H9 (cell line): ENCODE measurements around the gene C19orf47. TPM values are rescaled to one million over a fixed set of nuclear protein-coding genes. Genes with fewer than 3 reads are reported as not detected.

Source experiments
- DNase-seq: peaks from one replicate; pipeline ENCODE4 v3.0.0-alpha.2; 2017
- H2AFZ ChIP-seq: one replicate; pipeline ENCODE4 v1.6.1; 2013; ENCODE audit warnings: mild to moderate bottlenecking, low read length, control low read depth, moderate library complexity
- H2AK5ac ChIP-seq: 2 replicates; pipeline ENCODE4 v1.6.1; 2013; ENCODE audit warnings: low read length, control low read depth, mixed read lengths; ENCODE audit not compliant: insufficient read length
- H2BK120ac ChIP-seq: one replicate; pipeline ENCODE4 v1.6.1; 2013; ENCODE audit warnings: low read depth, mild to moderate bottlenecking, low read length, control low read depth, inconsistent platforms; ENCODE audit not compliant: poor library complexity, severe bottlenecking
- H2BK12ac ChIP-seq: 2 replicates; pipeline ENCODE4 v1.6.1; 2013; ENCODE audit warnings: low read length, control low read depth, mixed read lengths, low read depth; ENCODE audit not compliant: insufficient read length
- H2BK15ac ChIP-seq: 2 replicates; pipeline ENCODE4 v1.6.1; 2013; ENCODE audit warnings: low read depth, low read length, control low read depth
- H2BK20ac ChIP-seq: one replicate; pipeline ENCODE4 v1.6.1; 2013; ENCODE audit warnings: low read depth, mild to moderate bottlenecking, low read length, control low read depth, inconsistent platforms; ENCODE audit not compliant: poor library complexity, severe bottlenecking
- H2BK5ac ChIP-seq: 2 replicates; pipeline ENCODE4 v1.6.1; 2013; ENCODE audit warnings: low read length, control low read depth, mixed read lengths; ENCODE audit not compliant: insufficient read length
- H3K14ac ChIP-seq: 2 replicates; pipeline ENCODE4 v1.6.1; 2013; ENCODE audit warnings: low read length, control low read depth; ENCODE audit not compliant: insufficient read depth
- H3K18ac ChIP-seq: 2 replicates; pipeline ENCODE4 v1.6.1; 2013; ENCODE audit warnings: low read depth, mild to moderate bottlenecking, mixed read lengths, low read length, control low read depth; ENCODE audit not compliant: insufficient read length
- H3K23ac ChIP-seq: 2 replicates; pipeline ENCODE4 v1.6.1; 2013; ENCODE audit warnings: low read length, control low read depth, mixed read lengths, low read depth; ENCODE audit not compliant: insufficient read length
- H3K23me2 ChIP-seq: 2 replicates; pipeline ENCODE4 v1.6.1; 2013; ENCODE audit warnings: low read depth, mild to moderate bottlenecking, mixed read lengths, low read length, control low read depth; ENCODE audit not compliant: insufficient read length, poor library complexity, severe bottlenecking
- H3K27ac ChIP-seq: 2 replicates; pipeline ENCODE4 v1.5.1; 2013; ENCODE audit warnings: low read length, control low read depth, mixed read lengths, low read depth; ENCODE audit not compliant: insufficient read length
- H3K27me3 ChIP-seq: 2 replicates; pipeline ENCODE4 v1.6.1; 2013; ENCODE audit warnings: low read length, control low read depth, inconsistent platforms; ENCODE audit not compliant: insufficient read depth
- H3K4ac ChIP-seq: 2 replicates; pipeline ENCODE4 v1.6.1; 2013; ENCODE audit warnings: low read depth, mild to moderate bottlenecking, control low read depth, inconsistent platforms, low read length, moderate library complexity
- H3K4me1 ChIP-seq: 2 replicates; pipeline ENCODE4 v1.6.1; 2013; ENCODE audit warnings: low read length, control low read depth, inconsistent platforms; ENCODE audit not compliant: insufficient read depth
- H3K4me2 ChIP-seq: 2 replicates; pipeline ENCODE4 v1.6.1; 2013; ENCODE audit warnings: low read length, control low read depth, mixed read lengths; ENCODE audit not compliant: insufficient read length, insufficient read depth
- H3K56ac ChIP-seq: 2 replicates; pipeline ENCODE4 v1.6.1; 2013; ENCODE audit warnings: low read depth, mild to moderate bottlenecking, mixed read lengths, low read length, control low read depth; ENCODE audit not compliant: insufficient read length
- H3K79me1 ChIP-seq: 2 replicates; pipeline ENCODE4 v1.6.1; 2013; ENCODE audit warnings: low read depth, mild to moderate bottlenecking, moderate library complexity, low read length, control low read depth, inconsistent platforms; ENCODE audit not compliant: insufficient read depth, poor library complexity, severe bottlenecking
- H3K79me2 ChIP-seq: 2 replicates; pipeline ENCODE4 v1.6.1; 2013; ENCODE audit warnings: low read length, control low read depth, inconsistent platforms; ENCODE audit not compliant: insufficient read depth
- H3K9ac ChIP-seq: 2 replicates; pipeline ENCODE4 v1.6.1; 2013; ENCODE audit warnings: low read length, control low read depth, mixed read lengths; ENCODE audit not compliant: insufficient read length; ENCODE audit errors: extremely low read depth
- H3K9me3 ChIP-seq: one replicate; pipeline ENCODE4 v1.6.1; 2013; ENCODE audit warnings: low read depth, low read length, inconsistent platforms; ENCODE audit not compliant: control insufficient read depth
- H3T11ph ChIP-seq: one replicate; pipeline ENCODE4 v1.6.1; 2013; ENCODE audit warnings: mild to moderate bottlenecking, low read length, control low read depth, inconsistent platforms
- H4K20me1 ChIP-seq: one replicate; pipeline ENCODE4 v1.6.1; 2013; ENCODE audit not compliant: control insufficient read depth, insufficient read length, insufficient read depth
- H4K5ac ChIP-seq: 2 replicates; pipeline ENCODE4 v1.6.1; 2013; ENCODE audit warnings: low read depth, mild to moderate bottlenecking, mixed read lengths, low read length, control low read depth; ENCODE audit not compliant: insufficient read length
- H4K8ac ChIP-seq: replicated peaks from 2 replicates; pipeline ENCODE4 v1.6.1; 2013; ENCODE audit warnings: low read length, control low read depth, mixed read lengths, low read depth; ENCODE audit not compliant: insufficient read length
- H4K91ac ChIP-seq: 2 replicates; pipeline ENCODE4 v1.6.1; 2013; ENCODE audit warnings: low read depth, mild to moderate bottlenecking, moderate library complexity, mixed read lengths, low read length, control low read depth; ENCODE audit not compliant: insufficient read length
- H3K27ac Mint-ChIP-seq, 3 experiments: 2 replicates in 2 of 3; 3 replicates in 1 of 3; pipeline ENCODE4 v1.8.0; 2020 to 2021; ENCODE audit warnings: mixed read lengths in 3 of 3, mild to moderate bottlenecking in 1 of 3, moderate library complexity in 1 of 3
- H3K27me3 Mint-ChIP-seq: 2 replicates; pipeline ENCODE4 v1.8.0; 2021; ENCODE audit warnings: low read depth, mild to moderate bottlenecking, moderate library complexity, mixed read lengths
- H3K36me3 Mint-ChIP-seq, 3 experiments: 2 replicates in 2 of 3; 3 replicates in 1 of 3; pipeline ENCODE4 v1.8.0; 2020 to 2021; ENCODE audit warnings: low read depth in 3 of 3, mixed read lengths in 3 of 3; ENCODE audit not compliant: insufficient read depth in 1 of 3
- H3K4me1 Mint-ChIP-seq, 2 experiments: 2 replicates each; pipeline ENCODE4 v1.8.0; 2020; ENCODE audit warnings: mixed read lengths in 2 of 2
- H3K4me3 Mint-ChIP-seq, 2 experiments: 2 replicates in 1 of 2; 3 replicates in 1 of 2; pipeline ENCODE4 v1.8.0; 2020 to 2021; ENCODE audit warnings: mild to moderate bottlenecking in 2 of 2, mixed read lengths in 2 of 2, moderate library complexity in 1 of 2
- H3K9me3 Mint-ChIP-seq, 2 experiments: 2 replicates in 1 of 2; 3 replicates in 1 of 2; pipeline ENCODE4 v1.8.0; 2020; ENCODE audit warnings: mild to moderate bottlenecking in 2 of 2, mixed read lengths in 2 of 2, moderate library complexity in 1 of 2
- WGBS: extraction: QIAGEN DNeasy Blood & Tissue Kit; methylation state at CpG from one replicate; pipeline ENCODE4 v1.1.7; 2013; ENCODE audit warnings: missing lambda C conversion rate, low lambda C conversion rate, mixed read lengths; ENCODE audit not compliant: insufficient read length; ENCODE audit errors: extremely low coverage; 5-methylcytosine and 5-hydroxymethylcytosine counted together
- total RNA-seq: library from RNA; stranded (reverse); gene quantifications from 2 replicates; pipeline ENCODE4 v1.2.1, GENCODE V29; 2021
- TF ChIP-seq, protein P1 (sequence below): fragments of 200-600 bp; sonication (generic); conservative IDR thresholded peaks from 3 replicates; pipeline ENCODE4 v1.8.0; 2021; ENCODE audit warnings: antibody characterized with exemption, mild to moderate bottlenecking

Gene C19orf47
- total RNA-seq, 1 experiment from 2014 or later = 19.4 TPM

DNA sequence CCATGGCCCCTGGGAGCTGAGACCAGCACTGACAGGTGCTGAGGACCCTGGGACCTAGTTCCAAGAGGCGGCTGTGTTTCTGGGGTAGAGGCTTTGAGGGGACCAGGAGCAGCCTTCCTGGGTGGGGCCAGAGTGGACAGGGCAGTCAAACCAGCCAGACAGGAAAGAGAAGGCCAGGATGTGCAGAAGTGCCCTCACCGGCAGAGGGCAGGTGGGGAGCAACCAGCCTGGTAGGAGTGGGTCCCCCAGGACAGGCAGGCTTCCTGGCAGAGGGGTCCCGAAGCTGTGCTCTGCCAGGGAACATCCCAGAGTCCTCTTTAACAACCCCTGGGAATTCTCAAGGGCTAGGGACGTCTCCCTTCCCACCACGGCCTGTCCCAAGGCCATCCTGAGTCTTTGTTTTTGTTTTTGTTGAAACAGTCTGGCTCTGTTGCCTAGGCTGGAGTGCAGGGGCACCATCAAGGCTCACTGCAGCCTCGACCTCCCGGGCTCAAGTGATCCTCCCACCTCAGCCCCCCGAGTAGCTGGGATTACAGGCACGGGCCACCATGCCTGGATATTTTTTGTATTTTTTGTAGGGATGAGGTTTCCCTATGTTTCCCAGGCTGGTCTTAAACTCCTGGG lies 44.8 kb upstream of the C19orf47 start:
- Histone ChIP-seq H2AK5ac (no peak overlapping the region), H2BK15ac (no peak overlapping the region), H3K56ac (no peak overlapping the region), H2BK120ac (no peak overlapping the region), H4K20me1 (no peaks in the 10 kb centered on the region), H3K18ac (no peak overlapping the region), H4K8ac (no peak overlapping the region), H3K79me1 (no peaks in the 10 kb centered on the region), H3K23ac (no peak overlapping the region), H4K91ac (no peak overlapping the region), H3K27ac (no peak overlapping the region), H3K9me3 (no peaks in the 10 kb centered on the region), H3K14ac (no peak overlapping the region; the same call in 1 of the 2 replicates), H3K4me1 (no peaks in the 10 kb centered on the region), H3K23me2 (no peaks in the 10 kb centered on the region), H3K27me3 (no peaks in the 10 kb centered on the region; the same call in 1 of the 2 replicates), H4K5ac (no peak overlapping the region), H3K79me2 (no peaks in the 10 kb centered on the region), H2AFZ (no peak overlapping the region), H3K4ac (no peak overlapping the region), H2BK12ac (no peak overlapping the region), H2BK20ac (no peak overlapping the region), H2BK5ac (no peak overlapping the region), H3K4me2 (no peak overlapping the region), H3K9ac (no peak overlapping the region), H3T11ph (no peak overlapping the region)
- H3K9me3 Mint-ChIP-seq = no peaks in the 10 kb centered on the region
- H3K4me1 Mint-ChIP-seq = peaks cover 7 to 12% of the 10 kb centered on the region in 2 experiments
- H3K27me3 Mint-ChIP-seq = peaks cover 9% of the 10 kb centered on the region
- H3K27ac Mint-ChIP-seq = peak overlapping the region in 1 of 3 experiments; percentile 34; a peak in 2 of 7 replicates
- WGBS = no CpG with 5 or more reads among the region's 9 CpGs
- H3K36me3 Mint-ChIP-seq = no peaks in the 10 kb centered on the region; a peak in 1 of 7 replicates
- TF ChIP-seq, protein P1, sequence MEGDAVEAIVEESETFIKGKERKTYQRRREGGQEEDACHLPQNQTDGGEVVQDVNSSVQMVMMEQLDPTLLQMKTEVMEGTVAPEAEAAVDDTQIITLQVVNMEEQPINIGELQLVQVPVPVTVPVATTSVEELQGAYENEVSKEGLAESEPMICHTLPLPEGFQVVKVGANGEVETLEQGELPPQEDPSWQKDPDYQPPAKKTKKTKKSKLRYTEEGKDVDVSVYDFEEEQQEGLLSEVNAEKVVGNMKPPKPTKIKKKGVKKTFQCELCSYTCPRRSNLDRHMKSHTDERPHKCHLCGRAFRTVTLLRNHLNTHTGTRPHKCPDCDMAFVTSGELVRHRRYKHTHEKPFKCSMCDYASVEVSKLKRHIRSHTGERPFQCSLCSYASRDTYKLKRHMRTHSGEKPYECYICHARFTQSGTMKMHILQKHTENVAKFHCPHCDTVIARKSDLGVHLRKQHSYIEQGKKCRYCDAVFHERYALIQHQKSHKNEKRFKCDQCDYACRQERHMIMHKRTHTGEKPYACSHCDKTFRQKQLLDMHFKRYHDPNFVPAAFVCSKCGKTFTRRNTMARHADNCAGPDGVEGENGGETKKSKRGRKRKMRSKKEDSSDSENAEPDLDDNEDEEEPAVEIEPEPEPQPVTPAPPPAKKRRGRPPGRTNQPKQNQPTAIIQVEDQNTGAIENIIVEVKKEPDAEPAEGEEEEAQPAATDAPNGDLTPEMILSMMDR = peak; percentile 28; the same call in 2 of the 3 replicates
- no peak overlapping the region for H3K4me3 Mint-ChIP-seq
- DNase-seq = no peak
